Cardiac muscle cell (in vitro differentiated cells and primary cell): ENCODE data around the gene CAMSAP3. TPM values are rescaled to one million over a fixed set of nuclear protein-coding genes. Genes with fewer than 3 reads are reported as not detected.

ENCODE experiments used
- DNase-seq, 2 donors: peaks; one replicate each; pipeline versions ENCODE4 v3.0.0 to v3.0.0-alpha.2; 2010 to 2017; ENCODE audit warnings: low read depth in 1 of 2, low spot score in 1 of 2
- H3K27ac ChIP-seq: fragments of 200-600 bp; sonication (generic); 2 replicates; pipeline ENCODE4 v1.5.1; 2016
- H3K27me3 ChIP-seq: fragments of 200-600 bp; sonication (generic); 2 replicates; pipeline ENCODE4 v1.6.0; 2016; ENCODE audit warnings: control low read depth
- H3K36me3 ChIP-seq: fragments of 200-600 bp; sonication (generic); 2 replicates; pipeline ENCODE4 v1.5.1; 2016; ENCODE audit warnings: control low read depth
- H3K4me1 ChIP-seq: fragments of 200-600 bp; sonication (generic); 2 replicates; pipeline ENCODE4 v1.8.1; 2017; ENCODE audit warnings: low read depth, mild to moderate bottlenecking, mixed run types
- H3K4me3 ChIP-seq: fragments of 200-600 bp; sonication (generic); 2 replicates; pipeline ENCODE4 v1.5.1; 2016; ENCODE audit warnings: mild to moderate bottlenecking
- H3K9me3 ChIP-seq: fragments of 200-600 bp; sonication (generic); 2 replicates; pipeline ENCODE4 v1.5.1; 2017; ENCODE audit warnings: low read depth, mild to moderate bottlenecking, control low read depth
- CTCF ChIP-seq: IDR thresholded peaks from 2 replicates; pipeline ENCODE4 v1.5.1; 2012; ENCODE audit warnings: low read depth, mild to moderate bottlenecking, low read length
- polyA plus RNA-seq: library from polyadenylated mRNA; unstranded; fragments of >200 nt; fragmentation: Nextera tagmentation; extraction: Ambion mirVana; gene quantifications from 2 replicates; pipeline ENCODE4 v1.2.1, GENCODE V29; 2016
- total RNA-seq: library from RNA; depleted of rRNA; stranded (reverse); fragments of >200 nt; gene quantifications from 2 replicates; pipeline ENCODE4 v1.2.3, GENCODE V29; 2016

CAMSAP3 gene
- total and polyA plus RNA-seq, 2 experiments from 2014 or later, result 10.8 to 13.5 TPM

GRCh38 chr19:7631577-7631976 lies 35.9 kb downstream of the CAMSAP3 start:
- TF ChIP-seq CTCF, result no peak
- no peak for DNase-seq
- H3K9me3 ChIP-seq, result no peaks in the 10 kb centered on the region
- H3K27me3 ChIP-seq, result no peaks in the 10 kb centered on the region
- H3K36me3 ChIP-seq, result no peaks in the 10 kb centered on the region
- no peak overlapping the region for H3K4me3 ChIP-seq
- no peak overlapping the region for H3K27ac ChIP-seq
- H3K4me1 ChIP-seq, result peaks cover 9% of the 10 kb centered on the region

- no peak for DNase-seq
These were observed 36.9 kb downstream of the CAMSAP3 start for GRCh38 chr19:7632340-7633203.

GRCh38 chr19:7633698-7634097 lies 38.0 kb downstream of the CAMSAP3 start, which contains the start of gene PCP2:
Gene PCP2 (minus strand): TSS chr19:7633719. CDS start chr19:7633457, 262 bp downstream.
- no peaks in the 10 kb centered on the region for H3K36me3 ChIP-seq
- peaks cover 5% of the 10 kb centered on the region for H3K4me1 ChIP-seq
- DNase-seq, result no peak
- H3K4me3 ChIP-seq, result no peak within 1 kb of the TSS
- no peak for TF ChIP-seq CTCF
- no peak within 1 kb of the TSS for H3K27ac ChIP-seq
- H3K27me3 ChIP-seq, result no peaks in the 10 kb centered on the region
- H3K9me3 ChIP-seq, result no peaks in the 10 kb centered on the region

More at GRCh38 chr19:7632340-7633203, 36.9 kb downstream of the CAMSAP3 start:
- no peak for TF ChIP-seq CTCF
- no peaks in the 10 kb centered on the region for H3K27me3 ChIP-seq
- no peak overlapping the region for H3K27ac ChIP-seq
- H3K4me1 ChIP-seq, result peaks cover 9% of the 10 kb centered on the region
- no peaks in the 10 kb centered on the region for H3K36me3 ChIP-seq
- no peak overlapping the region for H3K4me3 ChIP-seq
- H3K9me3 ChIP-seq, result no peaks in the 10 kb centered on the region

- DNase-seq, result no peak
These were observed 40.0 kb downstream of the CAMSAP3 start for GRCh38 chr19:7635670-7636069.

GRCh38 chr19:7636317-7636690 lies 40.6 kb downstream of the CAMSAP3 start:
- Histone ChIP-seq H3K4me1 (peaks cover 4% of the 10 kb centered on the region), H3K4me3 (no peak overlapping the region), H3K27ac (no peak overlapping the region), H3K36me3 (no peaks in the 10 kb centered on the region), H3K27me3 (no peaks in the 10 kb centered on the region), H3K9me3 (no peaks in the 10 kb centered on the region)
- DNase-seq, result no peak
- no peak for TF ChIP-seq CTCF

More at GRCh38 chr19:7635670-7636069, 40.0 kb downstream of the CAMSAP3 start:
- Histone ChIP-seq H3K36me3 (no peaks in the 10 kb centered on the region), H3K27me3 (no peaks in the 10 kb centered on the region), H3K4me3 (no peak overlapping the region), H3K9me3 (no peaks in the 10 kb centered on the region), H3K27ac (no peak overlapping the region), H3K4me1 (peaks cover 4% of the 10 kb centered on the region)
- no peak for TF ChIP-seq CTCF
